Transverse colon (tissue), 4 donors: ENCODE results near the gene SRP14. TPM values are rescaled to one million over a fixed set of nuclear protein-coding genes. Genes with fewer than 3 reads are reported as not detected.
A peak's percentile ranks its signal among the peaks of the same experiment; 100 is the strongest.

ENCODE experiments used
- DNase-seq: peaks from one replicate; pipeline ENCODE4 v3.0.0-alpha.2; 2019
- H3K27ac ChIP-seq, 4 donors: fragments of 200-600 bp; sonication (generic); 2 replicates each; pipeline ENCODE4 v1.5.1; 2016 to 2018; ENCODE audit warnings: inconsistent platforms in 4 of 4
- H3K27me3 ChIP-seq: fragments of 200-600 bp; sonication (generic); 2 replicates; pipeline ENCODE4 v1.5.1; 2017; ENCODE audit warnings: inconsistent platforms
- H3K36me3 ChIP-seq, 4 donors: fragments of 200-600 bp; sonication (generic); 2 replicates each; pipeline ENCODE4 v1.5.1; 2017 to 2019; ENCODE audit warnings: inconsistent platforms in 4 of 4
- H3K4me1 ChIP-seq, 4 donors: fragments of 200-600 bp; sonication (generic); 2 replicates each; pipeline ENCODE4 v1.5.1; 2017 to 2020; ENCODE audit warnings: inconsistent platforms in 4 of 4
- H3K4me3 ChIP-seq, 4 donors: fragments of 200-600 bp; sonication (generic); 1 replicate in 1 of 4; 2 replicates in 3 of 4; pipeline versions ENCODE4 v1.5.1 to v1.6.1; 2017 to 2019; ENCODE audit warnings: inconsistent platforms in 4 of 4
- H3K9me3 ChIP-seq, 2 donors: fragments of 200-600 bp; sonication (generic); 2 replicates each; pipeline ENCODE4 v1.5.1; 2017 to 2019; ENCODE audit warnings: inconsistent platforms in 2 of 2
- CTCF ChIP-seq, 5 experiments: fragments of 200-600 bp in 3 of 5; fragments of 450-650 bp in 2 of 5; sonication (generic) in 3 of 5; IDR thresholded peaks; 1 replicate in 2 of 5; 2 replicates in 3 of 5; pipeline ENCODE4 v1.5.1; 2016 to 2017; ENCODE audit warnings: antibody characterized with exemption in 5 of 5, inconsistent platforms in 3 of 5, mild to moderate bottlenecking in 2 of 5, moderate library complexity in 1 of 5
- EP300 ChIP-seq: sonication (generic); formaldehyde crosslinking; IDR thresholded peaks from one replicate; pipeline ENCODE4 v1.6.1; 2017; ENCODE audit warnings: antibody characterized with exemption, low read depth
- POLR2A ChIP-seq: fragments of 450-650 bp; IDR thresholded peaks from one replicate; pipeline ENCODE4 v1.6.1; 2016; ENCODE audit warnings: antibody characterized with exemption, mild to moderate bottlenecking, moderate library complexity
- POLR2AphosphoS5 ChIP-seq, 3 donors: sonication (generic); formaldehyde crosslinking; IDR thresholded peaks; one replicate each; pipeline ENCODE4 v1.6.1; 2016; ENCODE audit warnings: antibody characterized with exemption in 3 of 3
- WGBS, 2 donors: methylation state at CpG; one replicate each; pipeline ENCODE4 v1.1.5; 2018; ENCODE audit warnings: low coverage in 1 of 2; 5-methylcytosine and 5-hydroxymethylcytosine counted together
- in situ Hi-C, 4 donors: fragments of 200-750 bp; cut with MboI; loops; one replicate each; pipeline versions ENCODE4 v1.15.0 to v1.15.1; 2017; ENCODE audit warnings: low sequenced_read_pairs in 3 of 4, low pct_ligation_motif_present in 1 of 4, low pct_unique_long_range_greater_than_20kb in 1 of 4
- intact Hi-C: fragments of 100-400 bp; cut with DNase I; formaldehyde crosslinking; loops from one replicate; pipeline ENCODE4 v1.15.1; 2023; ENCODE audit warnings: low total_unique reads
- total RNA-seq, 4 donors: library from RNA; depleted of rRNA; stranded (reverse); fragments of >200 nt; gene quantifications; one replicate each; pipeline ENCODE4 v1.1.0, GENCODE V29; 2016

The SRP14 gene
- total RNA-seq, 4 donors from 2014 or later, result 216 to 511 (median 283) TPM

DNA sequence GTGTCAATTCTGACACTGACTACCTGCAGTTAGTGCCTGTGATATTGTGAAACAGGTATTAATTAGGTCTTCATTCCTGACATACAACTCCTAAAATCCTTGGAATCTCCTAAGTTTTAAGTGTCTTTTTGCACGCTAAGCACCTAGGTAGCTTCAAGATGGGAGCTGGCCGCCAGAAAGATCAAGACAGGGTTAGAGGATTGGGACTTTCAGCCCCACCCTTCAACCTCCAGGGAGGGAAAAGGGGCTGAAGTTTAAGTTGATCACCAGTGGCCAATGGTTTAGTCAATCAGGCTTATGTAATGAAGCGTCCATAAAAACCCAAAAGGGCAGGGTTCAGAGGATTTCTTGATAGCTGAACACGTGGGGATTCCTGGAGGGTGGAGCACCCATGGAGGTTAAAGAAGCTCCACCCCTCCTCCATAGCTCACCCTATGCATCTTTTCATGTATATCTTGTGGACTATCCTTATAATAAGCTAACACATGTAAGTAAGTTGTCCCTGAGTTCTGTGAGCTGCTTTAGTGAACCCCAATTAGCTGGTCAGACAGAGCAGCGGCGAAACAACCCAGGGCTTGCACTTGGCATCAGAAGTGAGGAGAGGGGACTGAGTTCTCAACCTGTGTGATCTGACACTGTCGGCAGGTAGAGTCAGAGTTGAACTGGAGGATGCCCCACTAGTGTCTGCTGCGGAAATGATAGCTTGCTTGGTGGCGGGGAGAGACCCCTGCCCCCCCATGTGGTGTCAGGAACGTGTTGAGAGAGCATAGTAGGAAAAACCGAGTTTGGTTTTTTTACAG lies 12.8 kb upstream of the SRP14 start:
- peak overlapping the region; percentile 74 to 81 (median 80) for H3K27ac ChIP-seq
- H3K36me3 ChIP-seq, result no peaks in the 10 kb centered on the region
- DNase-seq, result peak; percentile 62
- in situ Hi-C loops, result loop anchor here in 1 of 4 donors (10.0 kb wide), 1 partner anchor 53 kb away; the partner anchor contains the start of gene BMF
- no peak overlapping the region for H3K4me3 ChIP-seq
- no peak for TF ChIP-seq POLR2AphosphoS5 (IDR thresholded peaks at IDR 0.05)
- TF ChIP-seq CTCF (IDR thresholded peaks at IDR 0.05), result no peak
- no peak for TF ChIP-seq POLR2A
- no peak for TF ChIP-seq EP300
- no peaks in the 10 kb centered on the region for H3K27me3 ChIP-seq
- intact Hi-C loops, result no loop called here
- 74% methylated on average over 11 of the region's 11 CpGs; no CpG with 5 or more reads in 1 of the 2 donors for WGBS, 2 donors
- peaks cover 31 to 75% (median 70%) of the 10 kb centered on the region in 4 donors for H3K4me1 ChIP-seq
- no peaks in the 10 kb centered on the region for H3K9me3 ChIP-seq

GRCh38 chr15:40050788-40051470 lies 11.9 kb upstream of the SRP14 start:
- in situ Hi-C loops (loop anchor here in 1 of 4 donors (10.0 kb wide), 1 partner anchor 54 kb away; the partner anchor contains the start of gene BMF), intact Hi-C loops (no loop called here)
- H3K4me1 ChIP-seq, result peaks cover 39 to 80% (median 74%) of the 10 kb centered on the region in 4 donors
- 47 to 70% methylated on average over 2 to 12 of the region's 12 CpGs for WGBS, 2 donors
- H3K4me3 ChIP-seq, result no peak overlapping the region
- no peaks in the 10 kb centered on the region for H3K36me3 ChIP-seq
- H3K27me3 ChIP-seq, result no peaks in the 10 kb centered on the region
- TF ChIP-seq POLR2A, result no peak
- H3K27ac ChIP-seq, result peak overlapping the region; percentile 74 to 81 (median 80)
- DNase-seq, result no peak
- H3K9me3 ChIP-seq, result no peaks in the 10 kb centered on the region

GRCh38 chr15:40048926-40049475 lies 10.0 kb upstream of the SRP14 start:
- intact Hi-C loops (loop anchor here (2.0 to 5.0 kb wide), 2 partner anchors 58 to 230 kb away; partner anchors contain the start of gene BMF), in situ Hi-C loops (loop anchor here (10.0 to 25.0 kb wide), 4 partner anchors 56 to 226 kb away; partner anchors contain the start of gene BMF (in 1 of the 4))
- no peaks in the 10 kb centered on the region for H3K27me3 ChIP-seq
- no peaks in the 10 kb centered on the region for H3K9me3 ChIP-seq
- no peak for DNase-seq
- H3K27ac ChIP-seq, result peak overlapping the region; percentile 70 to 75 (median 72)
- peaks cover 39 to 75% (median 73%) of the 10 kb centered on the region in 4 donors for H3K4me1 ChIP-seq
- no peak overlapping the region for H3K4me3 ChIP-seq
- H3K36me3 ChIP-seq, result no peaks in the 10 kb centered on the region
- TF ChIP-seq EP300 (no peak), POLR2A (no peak), CTCF (IDR thresholded peaks at IDR 0.05) (no peak), POLR2AphosphoS5 (IDR thresholded peaks at IDR 0.05) (no peak)
- whole genome bisulfite sequencing, 2 donors, result 87 to 93% methylated on average over 3 of the region's 3 CpGs

GRCh38 chr15:40048211-40048792 lies 9.3 kb upstream of the SRP14 start:
- peak overlapping the region; percentile 70 to 75 (median 72) for H3K27ac ChIP-seq
- H3K4me1 ChIP-seq, result peaks cover 36 to 68% (median 66%) of the 10 kb centered on the region in 4 donors
- DNase-seq, result peak; percentile 78
- H3K36me3 ChIP-seq, result no peaks in the 10 kb centered on the region
- no peaks in the 10 kb centered on the region for H3K9me3 ChIP-seq
- no peaks in the 10 kb centered on the region for H3K27me3 ChIP-seq
- 54 to 70% methylated on average over 5 to 10 of the region's 10 CpGs for WGBS, 2 donors
- H3K4me3 ChIP-seq, result no peak overlapping the region
- intact Hi-C loops, result loop anchor here (2.0 to 5.0 kb wide), 2 partner anchors 59 to 230 kb away; partner anchors contain the start of gene BMF
- in situ Hi-C loops, result loop anchor here (10.0 to 25.0 kb wide), 4 partner anchors 56 to 226 kb away; partner anchors contain the start of gene BMF (in 1 of the 4)
- TF ChIP-seq EP300 (no peak), POLR2AphosphoS5 (IDR thresholded peaks at IDR 0.05) (peak in 1 of 3 donors; percentile 42)
